NCI-H524 treated with DMSO at 0.1 percent for 48 hours (cell line): ENCODE results near the gene STYX.
A peak's percentile ranks its signal among the peaks of the same experiment; 100 is the strongest.

Experiments used
- DNase-seq: peaks from one replicate; lab custom pipeline; 2025; lab: John Stamatoyannopoulos, UW

The STYX gene

GRCh38 chr14:52790011-52790755, 60.2 kb downstream of the STYX start:
- DNase-seq: no peak

- DNase-seq: no peak
Observed at GRCh38 chr14:52790756-52791222, 60.8 kb downstream of the STYX start.

- DNase-seq: peak; percentile 14
Observed at GRCh38 chr14:52791223-52792096, 61.5 kb downstream of the STYX start, which contains the start of gene GNPNAT1. Gene GNPNAT1 (minus strand): TSS chr14:52791607. CDS start chr14:52784650, 6,957 bp downstream.

- DNase-seq: peak; percentile 11
Observed at GRCh38 chr14:52792097-52792415, 62.1 kb downstream of the STYX start.

GRCh38 chr14:52793061-52793460, 63.1 kb downstream of the STYX start:
- no peak for DNase-seq

- no peak for DNase-seq
Observed at GRCh38 chr14:52797653-52798052, 67.7 kb downstream of the STYX start.

- no peak for DNase-seq
Observed at GRCh38 chr14:52798826-52799225, 68.9 kb downstream of the STYX start.

GRCh38 chr14:52801014-52801712, 71.2 kb downstream of the STYX start:
- DNase-seq: no peak

- no peak for DNase-seq
Observed at GRCh38 chr14:52802597-52802996, 72.6 kb downstream of the STYX start.

GRCh38 chr14:52806115-52806514, 76.1 kb downstream of the STYX start:
- no peak for DNase-seq

GRCh38 chr14:52808101-52808500, 78.1 kb downstream of the STYX start:
- no peak for DNase-seq

- no peak for DNase-seq
Observed at GRCh38 chr14:52821805-52822250, 91.9 kb downstream of the STYX start.

GRCh38 chr14:52824462-52824861, 94.5 kb downstream of the STYX start:
- DNase-seq: no peak
